PC-3 (cell line): ENCODE results near the gene TNPO2. TPM values are rescaled to one million over a fixed set of nuclear protein-coding genes. Genes with fewer than 3 reads are reported as not detected.

Experiments used
- ATAC-seq: fragments of 200-7000 bp; cut with Tn5 transposase; 2 replicates; pipeline ENCODE4 v1.9.1; 2020; ENCODE audit warnings: mild to moderate bottlenecking, moderate library complexity
- BruUV-seq: library from RNA; stranded (reverse); fragments of 400-500 nt; replicated peaks from 2 replicates; lab custom pipeline; 2021; lab: Mats Ljungman, UMichigan
- CTCF ChIA-PET: fragments of 300-600 bp; sonication (Branson Sonifier 250); formaldehyde crosslinking; loops from one replicate; lab custom pipeline; 2022; ENCODE audit warnings: antibody characterized with exemption; lab: Charles Lee
- POLR2A ChIA-PET: fragments of 300-600 bp; sonication (Branson Sonifier 250); formaldehyde crosslinking; loops from one replicate; lab custom pipeline; 2022; ENCODE audit warnings: antibody characterized with exemption; ENCODE audit not compliant: unreplicated experiment; lab: Charles Lee
- DNase-seq: peaks from one replicate; pipeline ENCODE4 v3.0.0-alpha.2; 2015
- H2AFZ ChIP-seq: fragments of 300-600 bp; sonication (generic); 2 replicates; pipeline ENCODE4 v1.6.0; 2016; ENCODE audit warnings: antibody characterized with exemption, low read length
- H3F3A ChIP-seq: fragments of 300-600 bp; sonication (generic); one replicate; pipeline ENCODE4 v1.6.0; 2017; ENCODE audit warnings: antibody characterized with exemption, low read length, control low read depth, mild to moderate bottlenecking; ENCODE audit not compliant: unreplicated experiment
- H3K27ac ChIP-seq: fragments of 300-600 bp; sonication (generic); 2 replicates; pipeline ENCODE4 v1.5.1; 2016; ENCODE audit warnings: mild to moderate bottlenecking, low read length
- H3K27me3 ChIP-seq: fragments of 300-600 bp; sonication (generic); 2 replicates; pipeline ENCODE4 v1.6.1; 2016; ENCODE audit warnings: low read length, mixed read lengths
- H3K36me3 ChIP-seq: fragments of 300-600 bp; sonication (generic); 2 replicates; pipeline ENCODE4 v1.6.1; 2016; ENCODE audit warnings: low read depth, mixed run types, low read length, mixed read lengths
- H3K4me1 ChIP-seq: fragments of 300-600 bp; sonication (generic); 2 replicates; pipeline ENCODE4 v1.5.1; 2016; ENCODE audit warnings: low read length; ENCODE audit not compliant: insufficient read depth
- H3K4me2 ChIP-seq: fragments of 300-600 bp; sonication (generic); 2 replicates; pipeline ENCODE4 v1.6.0; 2016; ENCODE audit warnings: low read length
- H3K4me3 ChIP-seq: fragments of 300-600 bp; sonication (generic); 2 replicates; pipeline ENCODE4 v1.5.1; 2016; ENCODE audit warnings: mild to moderate bottlenecking, low read length, mixed read lengths
- H3K79me2 ChIP-seq: fragments of 300-600 bp; sonication (generic); 2 replicates; pipeline ENCODE4 v1.6.1; 2017; ENCODE audit warnings: low read length, mixed read lengths
- H3K9ac ChIP-seq: fragments of 300-600 bp; sonication (generic); 2 replicates; pipeline ENCODE4 v1.6.0; 2016; ENCODE audit warnings: mild to moderate bottlenecking, low read length
- H3K9me2 ChIP-seq: fragments of 300-600 bp; sonication (generic); replicated peaks from 2 replicates; pipeline ENCODE4 v1.6.1; 2016; ENCODE audit warnings: mixed run types, low read length, mixed read lengths
- H3K9me3 ChIP-seq: fragments of 300-600 bp; sonication (generic); 2 replicates; pipeline ENCODE4 v1.6.1; 2016; ENCODE audit warnings: low read length, mixed read lengths
- H4K20me1 ChIP-seq: fragments of 300-600 bp; sonication (generic); 2 replicates; pipeline ENCODE4 v1.6.1; 2016; ENCODE audit warnings: low read length, mixed read lengths
- EZH2 ChIP-seq: fragments of 300-600 bp; sonication (generic); IDR thresholded peaks from one replicate; pipeline ENCODE4 v1.6.1; 2017; ENCODE audit warnings: antibody characterized with exemption, mild to moderate bottlenecking, low read length; ENCODE audit not compliant: unreplicated experiment
- EZH2phosphoT487 ChIP-seq: fragments of 300-600 bp; sonication (generic); IDR thresholded peaks from 2 replicates; pipeline ENCODE4 v1.6.1; 2018; ENCODE audit warnings: mild to moderate bottlenecking, antibody characterized with exemption, low read length, borderline replicate concordance
- intact Hi-C: fragments of 100-400 bp; cut with micrococcal nuclease; formaldehyde crosslinking; loops from 2 replicates; pipeline ENCODE4 v1.9.0; 2023
- total RNA-seq: library from RNA; depleted of rRNA; stranded (reverse); fragments of >200 nt; gene quantifications from 2 replicates; pipeline ENCODE4 v1.2.3, GENCODE V29; 2014
- TF ChIP-seq, protein P1 (sequence below): fragments of 300-600 bp; sonication (generic); conservative IDR thresholded peaks from 2 replicates; pipeline ENCODE4 v1.5.1; 2017; ENCODE audit warnings: antibody characterized with exemption, low read depth, mild to moderate bottlenecking, low read length

Gene TNPO2
- total RNA-seq, 1 experiment from 2014 or later, result 50.6 TPM

DNA sequence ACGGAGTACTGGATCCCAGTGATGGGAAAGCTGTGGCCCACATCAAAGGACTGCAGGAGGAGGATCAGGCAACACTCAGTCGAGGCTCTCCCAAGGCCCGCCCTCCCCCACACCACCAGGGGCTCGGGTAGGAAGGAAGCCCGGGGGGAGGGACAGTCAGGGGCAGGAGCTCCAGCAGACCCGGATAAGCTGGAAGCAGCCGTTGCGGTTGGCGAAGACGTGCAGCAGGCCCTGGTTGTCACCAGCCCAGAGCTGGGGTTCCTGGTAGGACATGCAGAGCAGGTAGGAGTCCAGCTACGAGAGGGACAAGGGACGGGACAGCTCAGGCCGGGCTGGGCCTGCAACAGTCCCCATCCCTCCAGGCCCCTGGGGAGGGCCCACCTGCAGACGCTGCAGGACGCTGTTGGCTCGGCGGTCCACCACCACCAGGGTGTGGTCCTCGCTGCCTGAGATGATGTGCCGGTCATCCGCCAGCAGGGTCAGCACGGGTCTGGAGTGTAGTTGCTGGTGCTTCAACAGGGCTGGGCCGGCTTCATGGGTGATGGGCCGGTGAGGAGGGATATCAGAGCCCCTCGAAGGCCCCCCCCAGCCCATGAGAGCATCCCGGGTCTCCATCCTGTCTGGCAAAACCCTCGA is 34.0 kb downstream of the TNPO2 start:
- ATAC-seq (no peak), DNase-seq (no peak)
- Histone ChIP-seq H3K36me3 (no peaks in the 10 kb centered on the region; the same call in none of the 2 replicates), H3K9ac (no peak overlapping the region), H3K4me2 (no peak overlapping the region), H4K20me1 (no peaks in the 10 kb centered on the region), H3K27ac (no peak overlapping the region), H3K9me2 (no peaks in the 10 kb centered on the region), H3F3A (no peaks in the 10 kb centered on the region), H3K27me3 (no peaks in the 10 kb centered on the region), H3K4me1 (no peaks in the 10 kb centered on the region), H3K9me3 (no peaks in the 10 kb centered on the region), H2AFZ (no peak overlapping the region), H3K4me3 (no peak overlapping the region), H3K79me2 (peaks cover 3% of the 10 kb centered on the region; the same call in 1 of the 2 replicates)
- POLR2A ChIA-PET, result no interaction called here
- no TSS peak for BruUV-seq
- intact Hi-C loops, result no loop called here
- TF ChIP-seq, protein P1, sequence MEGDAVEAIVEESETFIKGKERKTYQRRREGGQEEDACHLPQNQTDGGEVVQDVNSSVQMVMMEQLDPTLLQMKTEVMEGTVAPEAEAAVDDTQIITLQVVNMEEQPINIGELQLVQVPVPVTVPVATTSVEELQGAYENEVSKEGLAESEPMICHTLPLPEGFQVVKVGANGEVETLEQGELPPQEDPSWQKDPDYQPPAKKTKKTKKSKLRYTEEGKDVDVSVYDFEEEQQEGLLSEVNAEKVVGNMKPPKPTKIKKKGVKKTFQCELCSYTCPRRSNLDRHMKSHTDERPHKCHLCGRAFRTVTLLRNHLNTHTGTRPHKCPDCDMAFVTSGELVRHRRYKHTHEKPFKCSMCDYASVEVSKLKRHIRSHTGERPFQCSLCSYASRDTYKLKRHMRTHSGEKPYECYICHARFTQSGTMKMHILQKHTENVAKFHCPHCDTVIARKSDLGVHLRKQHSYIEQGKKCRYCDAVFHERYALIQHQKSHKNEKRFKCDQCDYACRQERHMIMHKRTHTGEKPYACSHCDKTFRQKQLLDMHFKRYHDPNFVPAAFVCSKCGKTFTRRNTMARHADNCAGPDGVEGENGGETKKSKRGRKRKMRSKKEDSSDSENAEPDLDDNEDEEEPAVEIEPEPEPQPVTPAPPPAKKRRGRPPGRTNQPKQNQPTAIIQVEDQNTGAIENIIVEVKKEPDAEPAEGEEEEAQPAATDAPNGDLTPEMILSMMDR, result no peak
- no peak for TF ChIP-seq EZH2
- TF ChIP-seq EZH2phosphoT487, result no peak
- CTCF ChIA-PET, result no interaction called here

GRCh38 chr19:12689012-12689411 is 34.7 kb downstream of the TNPO2 start:
- intact Hi-C loops, result no loop called here
- CTCF ChIA-PET, result no interaction called here
- Histone ChIP-seq H3K9me3 (no peaks in the 10 kb centered on the region), H3K4me2 (no peak overlapping the region), H2AFZ (no peak overlapping the region), H3K79me2 (no peaks in the 10 kb centered on the region), H4K20me1 (no peaks in the 10 kb centered on the region), H3K36me3 (no peaks in the 10 kb centered on the region; the same call in none of the 2 replicates), H3F3A (no peaks in the 10 kb centered on the region), H3K4me3 (no peak overlapping the region), H3K9me2 (no peaks in the 10 kb centered on the region), H3K4me1 (no peaks in the 10 kb centered on the region), H3K27ac (no peak overlapping the region), H3K27me3 (no peaks in the 10 kb centered on the region), H3K9ac (no peak overlapping the region)
- DNase-seq (no peak), ATAC-seq (no peak)
- POLR2A ChIA-PET, result no interaction called here
- no TSS peak for BruUV-seq
- TF ChIP-seq EZH2 (no peak), EZH2phosphoT487 (no peak)
- TF ChIP-seq, protein P1, result no peak

DNA sequence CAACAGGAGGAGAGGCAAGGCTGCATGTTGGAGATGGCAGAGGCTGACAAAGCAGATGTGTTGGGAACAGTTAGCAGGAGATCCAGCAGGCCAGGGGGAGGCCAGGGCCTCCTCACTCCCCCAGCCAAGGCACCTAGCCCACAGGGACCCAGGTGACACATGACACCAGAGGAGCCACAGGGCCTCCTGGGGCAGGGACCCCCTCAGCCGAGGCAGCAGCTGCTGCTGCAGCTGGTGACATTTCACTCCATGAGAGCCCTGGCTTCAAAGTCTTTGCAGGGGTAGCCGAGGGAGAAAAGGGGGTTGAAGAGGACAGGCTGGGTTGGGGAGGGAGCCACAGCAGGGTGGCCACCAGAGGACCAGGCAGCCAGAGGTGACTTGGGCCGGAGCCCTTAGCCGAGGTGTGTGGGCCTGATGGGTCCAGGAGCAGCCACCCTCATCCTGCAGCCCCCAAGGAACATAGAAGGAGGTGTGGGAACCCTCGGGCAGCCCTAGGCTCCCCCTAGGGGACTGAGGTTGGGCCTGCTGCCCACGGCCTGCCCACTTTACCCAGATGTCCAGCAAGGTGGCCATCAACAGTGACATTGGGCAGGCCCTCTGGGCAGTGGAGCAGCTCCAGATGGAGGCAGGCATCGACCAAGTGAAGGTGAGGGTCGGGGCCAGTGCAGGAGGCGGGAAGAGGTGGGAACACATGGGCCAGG is 36.1 kb downstream of the TNPO2 start, which contains the start of gene GNG14:
GNG14 (plus strand) TSS at position 503 of the 701 bp plus-strand sequence; CDS start at position 554, 51 bp downstream.
- no peak within 1 kb of the TSS for H3K4me3 ChIP-seq
- no TSS peak for BruUV-seq
- no peaks in the 10 kb centered on the region for H3K27me3 ChIP-seq
- TF ChIP-seq EZH2phosphoT487, result no peak
- no peak for TF ChIP-seq EZH2
- TF ChIP-seq, protein P1, result no peak
- no peaks in the 10 kb centered on the region; the same call in 1 of the 2 replicates for H3K36me3 ChIP-seq
- no peak; the same call in 1 of the 2 replicates for ATAC-seq
- H3K9me2 ChIP-seq, result no peaks in the 10 kb centered on the region
- no peak for DNase-seq
- CTCF ChIA-PET, result no interaction called here
- H3K9me3 ChIP-seq, result no peaks in the 10 kb centered on the region
- H3K27ac ChIP-seq, result no peak within 1 kb of the TSS
- no peak within 1 kb of the TSS for H2AFZ ChIP-seq
- no peak within 1 kb of the TSS for H3K9ac ChIP-seq
- intact Hi-C loops, result no loop called here
- no peaks in the 10 kb centered on the region for H3K79me2 ChIP-seq
- no peaks in the 10 kb centered on the region for H3F3A ChIP-seq
- no peaks in the 10 kb centered on the region for H4K20me1 ChIP-seq
- no peaks in the 10 kb centered on the region for H3K4me1 ChIP-seq
- no peak within 1 kb of the TSS for H3K4me2 ChIP-seq
- POLR2A ChIA-PET, result no interaction called here
